Suppressor macrophage treated with lipopolysaccharide for 1 hour (primary cell): Measurements from ENCODE around the gene TCIRG1.
A peak's percentile ranks its signal among the peaks of the same experiment; 100 is the strongest.
"Not testable (repeated sequence)": the region's sequence is repeated elsewhere in the genome, so short reads cannot be mapped to it uniquely, and the experiment has no call there.

Experiments used
- DNase-seq, 3 donors: peaks; one replicate each; pipeline ENCODE4 v3.0.0-alpha.2; 2020 to 2022

TCIRG1 gene

DNA sequence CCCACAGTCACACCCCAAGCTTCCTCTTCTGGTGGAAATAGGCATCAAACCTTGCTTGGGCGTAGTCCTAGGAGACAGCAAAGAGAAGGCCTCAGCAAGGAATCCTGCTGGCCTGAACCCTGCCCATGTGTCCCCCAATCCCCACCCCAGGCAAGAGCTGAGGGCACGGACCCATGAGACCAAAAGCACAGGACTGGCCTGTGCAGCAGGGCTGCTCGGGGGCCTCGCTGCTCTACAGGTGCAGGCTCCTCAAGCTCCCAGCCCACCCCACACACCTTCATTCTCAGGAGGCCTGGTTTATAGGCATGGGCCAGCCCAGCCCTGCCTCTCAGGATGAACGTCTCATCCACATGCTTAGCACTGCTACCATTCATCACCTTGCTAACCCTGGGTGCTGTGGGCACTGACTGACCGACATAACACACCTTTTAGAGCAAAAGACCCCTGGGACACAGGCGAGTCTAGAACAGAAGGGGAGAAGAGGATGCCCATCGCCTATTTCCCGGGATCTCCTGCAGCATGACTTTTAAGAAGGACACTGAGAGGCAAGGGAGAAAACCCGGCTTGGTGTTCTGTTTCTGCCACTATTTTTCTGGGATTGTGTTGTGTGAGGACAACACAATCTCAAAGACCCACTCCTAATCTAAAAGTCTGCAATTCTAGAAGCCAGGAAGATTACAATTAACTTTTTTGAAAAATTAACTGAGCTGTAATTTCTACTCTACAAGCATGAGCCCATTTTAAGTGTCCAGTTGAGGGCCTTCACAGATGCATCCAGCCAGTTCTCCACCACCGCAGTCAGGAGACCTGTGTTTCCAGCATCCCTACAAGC is 15.4 kb downstream of the TCIRG1 start:
- DNase-seq = no peak

DNA sequence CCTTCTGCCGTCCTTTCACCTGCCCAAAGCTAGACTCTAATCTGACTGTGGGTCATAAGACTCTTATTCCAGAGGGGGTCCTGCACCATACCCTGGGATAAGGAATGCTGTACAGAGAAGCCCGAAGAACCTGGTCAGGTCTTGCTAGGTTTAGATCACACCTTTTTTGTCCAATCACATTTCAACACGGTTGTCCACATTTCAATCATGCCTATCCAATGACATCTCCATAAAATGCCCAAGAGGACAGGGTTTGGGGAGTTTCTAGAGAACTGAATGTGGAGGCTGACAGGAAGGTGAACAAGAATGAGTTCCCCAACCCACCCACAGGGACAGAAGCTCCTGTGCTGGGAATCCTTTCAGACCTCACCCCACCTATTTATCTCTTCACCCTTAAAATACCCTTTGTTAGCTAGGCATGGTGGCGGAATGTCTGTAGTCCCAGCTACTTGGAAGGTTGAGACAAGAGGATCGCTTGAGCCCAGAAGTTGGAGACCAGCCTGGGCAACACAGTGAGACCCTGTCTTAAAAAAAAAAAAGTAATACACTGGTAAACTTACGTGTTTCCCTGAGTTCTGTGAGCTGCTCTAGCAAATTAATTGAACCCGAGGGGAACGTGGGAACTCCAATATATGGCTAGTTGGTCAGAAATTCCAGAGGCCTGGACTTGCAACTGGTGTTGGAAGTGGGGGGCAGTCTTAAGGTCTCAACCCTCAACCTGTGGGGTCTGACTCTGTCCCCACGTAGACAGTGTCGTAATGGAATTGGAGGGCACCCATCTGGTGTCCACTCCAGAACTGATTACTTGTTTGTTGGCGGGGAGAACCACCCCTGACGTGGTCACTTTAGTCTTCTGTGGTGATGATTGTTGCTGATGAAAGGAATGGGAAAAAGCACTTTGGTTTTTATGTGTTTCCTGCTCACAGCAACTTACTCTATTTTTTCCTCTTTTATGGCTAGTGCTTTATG is 17.8 kb downstream of the TCIRG1 start:
- DNase-seq = no peak

DNA sequence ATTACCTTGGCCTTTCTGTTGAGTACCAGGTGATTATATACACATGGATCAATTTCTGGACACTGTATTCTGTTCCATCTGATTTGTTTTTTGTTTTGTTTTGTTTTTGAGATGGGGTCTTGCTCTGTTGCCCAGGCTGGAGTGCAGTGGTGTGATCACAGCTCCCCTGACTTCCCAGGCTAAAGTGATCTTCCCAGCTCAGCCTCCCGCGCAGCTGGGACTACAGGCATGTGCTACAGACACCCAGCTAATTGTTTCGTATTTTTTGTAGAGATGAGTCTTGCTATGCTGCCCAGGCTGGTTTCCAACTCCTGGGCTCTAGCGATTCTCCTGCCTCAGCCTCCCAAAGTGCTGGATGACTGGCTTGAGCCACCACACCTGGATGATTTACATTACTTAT is 19.0 kb downstream of the TCIRG1 start:
- no peak for DNase-seq

DNA sequence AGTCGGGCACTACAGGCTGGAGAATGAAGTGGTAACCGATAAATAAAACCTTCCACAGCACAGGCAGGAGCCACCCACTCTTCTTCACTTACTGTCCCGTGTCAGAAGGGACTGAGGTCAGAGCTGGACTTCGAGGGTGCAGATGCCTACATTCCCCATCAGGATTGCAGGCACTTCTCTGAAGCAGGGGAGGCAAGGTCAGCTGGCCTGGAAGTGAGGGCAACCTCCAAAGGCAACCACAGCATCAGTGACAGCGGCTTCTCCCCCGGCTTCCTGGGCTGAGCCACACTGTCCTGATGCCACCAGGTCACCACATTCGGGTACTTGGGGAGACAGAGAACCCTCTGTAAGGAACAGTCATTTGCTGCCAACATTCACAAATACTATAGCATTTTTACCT is 22.7 kb downstream of the TCIRG1 start:
- DNase-seq = peak in 1 of 3 donors; percentile 35

DNA sequence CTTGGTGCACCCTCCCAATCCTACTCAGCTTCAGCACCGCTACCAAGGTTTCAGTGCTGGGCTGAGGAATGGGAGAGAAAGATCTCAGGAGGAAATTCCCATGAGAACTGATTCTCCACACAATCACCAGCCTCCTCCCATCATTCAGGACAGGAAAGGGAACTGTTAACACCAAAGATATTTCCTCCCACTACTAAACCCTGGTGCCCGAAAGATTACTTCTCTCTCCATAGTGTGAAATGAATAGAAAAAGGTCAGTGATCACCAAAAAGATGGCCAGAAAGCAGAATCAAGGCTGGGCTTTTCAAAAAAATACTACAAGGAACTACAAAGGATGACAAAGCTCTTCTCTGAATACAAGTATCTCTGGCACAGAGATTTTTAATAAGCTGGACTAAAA is 26.1 kb downstream of the TCIRG1 start:
- peak; percentile 28 to 54 (median 36) for DNase-seq

DNA sequence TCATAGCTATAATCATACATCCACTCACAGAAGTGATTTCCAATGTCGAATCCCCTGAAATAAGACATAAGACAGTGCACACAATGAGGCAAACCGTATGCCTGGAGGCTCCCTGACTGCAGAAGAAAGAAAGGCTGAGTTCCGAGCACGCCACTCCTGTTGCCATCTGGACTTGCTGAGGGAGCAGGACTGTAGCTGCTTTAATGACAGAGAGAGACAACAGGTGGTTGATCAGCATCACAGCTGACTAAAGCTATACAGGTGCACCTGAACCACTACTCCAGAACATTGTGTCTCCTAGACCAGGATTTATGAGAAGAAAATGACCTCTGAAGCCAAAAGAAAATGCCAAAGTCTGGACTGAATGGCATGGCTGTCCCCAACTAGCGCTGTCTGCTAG is 27.0 kb downstream of the TCIRG1 start:
- DNase-seq = no peak

DNA sequence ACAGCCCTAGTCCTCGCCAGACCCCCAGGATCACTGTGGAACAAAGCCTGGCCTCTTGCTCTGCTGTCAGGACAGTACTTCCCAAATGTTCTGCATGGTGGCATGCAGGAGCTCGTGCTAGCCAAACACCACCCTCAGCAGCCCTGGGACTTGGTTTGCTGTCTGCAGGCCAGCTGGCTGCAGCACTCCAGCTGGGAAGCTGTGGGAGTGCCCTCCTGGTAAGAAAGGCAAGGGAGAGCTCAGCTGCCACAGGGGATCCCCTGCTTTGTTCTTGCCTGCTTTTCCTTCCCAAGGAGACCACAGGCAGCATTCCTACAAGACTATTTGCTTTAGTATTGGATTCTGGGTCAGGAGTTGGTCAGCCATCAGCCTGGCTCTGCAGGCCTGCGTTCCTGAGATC is 27.9 kb downstream of the TCIRG1 start:
- DNase-seq = no peak

DNA sequence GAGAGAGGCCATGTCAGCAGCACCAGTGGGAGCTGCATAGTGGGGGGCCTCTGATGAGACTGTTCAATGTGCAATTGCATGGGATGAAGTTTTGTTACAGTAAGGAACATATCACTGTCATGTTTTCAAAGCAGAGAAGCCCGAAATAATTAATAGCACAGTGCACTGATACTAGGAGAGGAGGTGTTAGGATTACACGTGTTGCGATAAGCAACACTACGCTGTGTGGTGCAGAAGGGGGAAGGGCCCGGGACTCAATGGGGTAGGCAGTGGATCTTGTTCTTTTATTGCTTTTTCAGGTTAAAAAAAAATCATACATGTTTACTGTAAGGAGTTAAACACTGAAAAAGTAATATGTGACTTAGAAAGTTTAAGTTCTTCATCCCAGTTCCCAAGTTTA is 29.2 kb downstream of the TCIRG1 start:
- no peak for DNase-seq

DNA sequence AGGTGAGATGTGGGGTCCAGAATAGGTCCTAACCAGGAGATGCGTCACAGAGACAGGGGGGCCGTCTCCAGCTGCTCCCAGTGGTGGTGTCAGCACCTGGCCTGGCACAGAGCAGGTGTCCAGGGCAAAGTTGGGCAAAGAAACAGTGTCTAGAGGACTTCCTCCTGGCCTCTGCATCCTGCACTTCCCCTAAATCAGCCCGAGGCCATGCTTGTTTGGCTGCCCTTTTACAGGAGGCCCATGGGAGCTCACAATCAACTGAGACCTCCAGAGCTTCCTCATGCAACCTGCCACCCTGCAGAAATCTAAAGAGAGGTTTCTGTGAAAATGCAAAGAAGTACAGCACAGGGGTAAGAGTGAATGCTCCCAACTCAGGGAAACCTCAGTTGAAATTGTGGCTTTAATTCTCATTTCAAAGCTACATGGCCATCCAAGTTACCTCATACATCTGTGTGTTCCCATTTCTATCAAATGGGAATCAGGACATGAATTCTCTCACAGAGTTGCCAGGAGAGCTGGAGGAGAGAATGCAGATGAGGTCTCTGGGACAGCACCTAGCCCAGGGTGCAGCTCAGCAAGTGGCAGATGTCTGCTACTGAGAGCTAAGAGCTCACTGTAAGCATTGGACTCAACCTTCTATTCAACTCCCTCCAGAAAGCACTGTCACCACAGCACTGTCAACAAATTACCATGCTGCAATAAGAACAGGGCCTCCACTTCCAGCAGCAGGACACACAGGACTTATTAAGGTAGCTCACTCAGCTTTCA is 32.6 kb downstream of the TCIRG1 start:
- no peak for DNase-seq

DNA sequence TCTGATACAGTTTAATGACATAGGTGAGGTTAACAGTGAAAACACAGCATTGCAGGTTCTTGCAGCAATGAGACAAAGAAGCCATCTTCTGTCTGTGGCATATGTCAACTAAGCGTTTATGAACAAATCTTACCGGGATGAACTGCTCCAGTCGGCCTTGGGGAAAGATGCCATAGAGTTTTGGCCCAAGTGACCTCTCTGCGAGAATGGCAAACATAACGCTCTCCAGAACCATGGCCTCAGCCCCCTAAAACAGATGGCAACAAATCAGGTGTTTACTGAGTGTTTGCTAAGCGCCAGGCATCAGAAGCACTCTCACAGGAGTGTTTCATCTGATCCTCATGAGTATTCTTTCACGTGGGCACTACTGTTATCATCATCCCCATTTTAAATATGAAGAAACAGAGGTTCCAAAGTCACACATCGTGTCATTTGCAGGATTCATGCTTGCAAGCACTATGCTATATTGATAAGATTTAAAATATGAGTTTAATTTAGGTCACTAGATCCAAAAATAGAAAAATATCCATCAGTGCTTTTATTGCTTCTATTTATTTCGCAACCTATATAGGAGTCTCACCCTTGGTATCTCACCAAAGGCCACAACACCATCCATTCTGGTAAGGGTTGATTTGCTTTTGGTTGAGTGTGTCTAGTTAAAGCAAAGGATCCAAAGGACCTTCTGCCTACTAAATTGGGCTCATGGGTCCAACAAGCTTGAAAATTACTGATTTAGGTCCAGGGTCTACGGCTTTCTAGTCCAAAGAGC is 35.9 kb downstream of the TCIRG1 start:
- DNase-seq = no peak

DNA sequence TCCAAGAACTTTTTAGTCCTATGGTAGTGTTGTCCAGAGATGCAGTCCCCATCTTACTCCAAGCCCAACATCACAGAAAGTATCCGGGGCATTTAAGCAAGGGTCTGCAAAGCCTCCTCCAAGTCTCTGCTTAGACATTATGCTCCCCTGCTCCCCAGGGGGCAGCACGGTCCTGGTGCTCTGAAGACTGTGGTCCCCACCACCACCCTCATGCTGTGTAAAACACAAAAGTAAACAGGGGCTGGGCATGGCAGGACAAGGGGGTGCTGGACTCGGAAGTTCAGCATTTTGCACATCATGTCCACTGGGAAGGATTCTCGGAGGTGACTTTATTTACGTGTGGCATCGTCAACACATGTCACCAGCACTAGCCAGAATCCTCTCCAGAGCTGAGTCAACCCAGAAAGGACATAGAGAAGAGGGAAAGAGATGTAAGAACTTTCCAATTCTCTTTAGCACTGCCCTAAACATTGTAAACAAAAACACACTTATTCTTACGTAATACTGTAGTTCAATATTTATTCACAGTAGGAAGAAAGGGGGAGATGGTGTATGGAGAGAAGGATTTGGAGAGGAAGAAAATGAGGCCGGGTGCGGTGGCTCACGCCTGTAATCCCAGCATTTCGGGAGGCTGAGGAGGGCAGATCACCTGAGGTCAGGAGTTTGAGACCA is 37.7 kb downstream of the TCIRG1 start:
- no peak for DNase-seq

DNA sequence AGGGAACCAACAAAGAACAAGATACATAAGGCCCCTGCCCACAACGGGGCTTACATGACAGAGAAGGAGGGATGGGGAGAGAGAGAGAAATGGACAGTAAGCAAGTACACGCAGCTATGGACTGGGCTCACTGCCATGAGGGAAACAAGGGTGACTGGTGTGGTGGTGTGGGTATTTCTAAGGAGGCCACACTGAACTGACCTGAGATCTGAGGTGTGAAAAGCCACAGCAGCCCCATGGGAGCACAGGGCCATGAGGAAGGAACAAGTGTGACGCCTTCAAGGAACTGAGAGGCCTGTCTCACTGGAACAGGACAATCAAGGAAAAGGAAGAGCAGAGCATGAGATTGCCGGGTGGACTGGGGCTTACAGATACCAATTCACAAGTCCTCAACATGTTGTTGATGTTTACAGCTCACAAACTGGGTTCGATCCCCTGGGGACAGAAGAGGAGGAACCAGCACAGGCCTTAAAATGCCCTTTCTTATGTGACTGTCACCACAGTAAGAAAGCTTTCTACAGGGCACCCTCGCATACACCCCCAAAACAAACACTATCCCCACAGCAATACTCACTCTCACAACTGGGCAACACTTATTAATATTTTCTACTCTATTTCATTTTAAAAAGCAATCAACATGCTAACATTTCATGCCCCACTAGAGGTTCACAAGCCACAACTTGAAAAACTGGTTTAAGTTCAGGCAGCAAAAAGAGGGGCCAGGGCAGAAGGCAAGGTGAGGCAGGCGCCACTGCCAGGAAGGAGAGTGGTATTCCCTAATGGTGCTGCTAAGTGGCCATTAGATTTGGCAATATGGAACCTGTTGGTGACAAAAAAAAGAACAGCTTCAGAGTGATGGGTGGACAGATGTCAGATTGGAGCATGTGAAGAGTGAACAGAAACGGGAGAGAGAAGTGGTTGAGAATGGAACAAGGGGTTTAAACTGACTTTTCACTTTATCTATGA is 39.1 kb downstream of the TCIRG1 start:
- no peak for DNase-seq

DNA sequence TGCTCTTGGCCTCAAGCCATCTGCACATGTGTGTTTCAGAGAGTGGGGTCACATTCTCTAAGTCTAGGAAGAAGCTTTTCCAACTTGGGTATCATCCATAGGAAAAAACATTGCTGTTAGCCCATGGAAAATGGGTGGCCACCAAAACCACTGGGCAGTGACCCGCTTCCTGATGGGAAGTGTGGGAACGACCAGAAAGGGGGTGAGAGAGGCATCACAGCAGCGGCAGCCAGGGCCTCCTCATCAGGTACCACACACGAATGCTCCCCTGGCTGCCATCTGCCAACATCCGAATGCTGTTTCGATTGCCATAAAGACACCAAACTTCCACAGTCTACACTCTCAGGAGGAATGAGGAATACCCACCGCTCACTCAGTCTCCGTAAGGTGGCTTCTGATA is 42.0 kb downstream of the TCIRG1 start:
- no peak for DNase-seq

DNA sequence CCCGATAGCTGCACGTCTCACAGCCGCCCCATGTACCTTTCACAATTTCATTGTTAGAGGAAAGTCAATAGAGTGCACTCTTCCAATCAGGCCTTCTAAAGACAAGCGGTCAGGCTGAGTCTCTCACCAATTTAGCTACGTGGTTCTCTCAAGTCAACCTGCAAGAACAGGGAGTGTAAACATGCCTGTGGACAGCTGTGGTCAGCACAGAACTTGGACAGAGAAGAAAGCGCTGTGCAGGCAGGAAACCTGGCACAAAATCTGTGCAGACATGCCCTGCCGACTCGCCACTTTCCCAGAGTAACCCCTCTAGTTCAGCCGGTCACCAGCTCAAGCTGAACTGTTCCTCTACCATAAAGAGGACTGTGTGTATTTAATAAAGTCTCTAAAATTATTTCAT is 42.9 kb downstream of the TCIRG1 start:
- no peak for DNase-seq

DNA sequence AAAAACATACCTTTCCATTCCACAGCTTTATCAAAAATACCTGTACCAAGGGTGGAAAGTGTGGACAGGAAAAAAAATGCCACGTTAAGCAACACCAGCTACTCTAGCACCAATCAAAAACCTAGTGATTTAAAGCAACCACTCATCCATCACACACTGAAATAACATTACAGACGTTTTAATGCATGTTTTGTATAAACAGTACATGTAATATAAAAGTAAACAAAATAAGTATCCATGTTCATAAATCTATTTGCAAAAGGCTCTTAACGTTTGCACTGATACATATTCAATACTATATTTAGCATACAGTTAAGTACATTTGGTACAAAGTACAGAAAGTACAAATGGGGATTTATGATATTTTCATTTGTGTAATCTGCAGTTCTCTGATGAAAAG is 43.7 kb downstream of the TCIRG1 start:
- no peak for DNase-seq

DNA sequence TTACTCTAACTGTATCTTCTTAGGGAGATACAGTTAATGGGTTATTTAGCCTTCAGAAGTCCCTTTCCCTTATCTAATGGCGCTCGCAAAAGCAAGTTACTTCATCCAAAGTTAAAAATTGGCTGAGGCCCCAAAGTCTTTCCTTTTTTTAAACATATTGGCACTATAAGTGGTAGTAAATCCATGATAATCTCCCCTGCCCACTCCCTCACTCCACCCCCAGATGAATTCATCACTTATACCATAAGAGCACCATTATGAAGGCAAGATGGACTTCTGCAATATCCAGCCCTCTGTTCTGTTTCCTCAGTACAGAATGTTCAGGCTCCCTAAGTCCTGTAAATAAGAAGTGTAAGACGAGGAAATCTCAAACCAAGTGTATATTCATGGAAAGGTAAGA is 44.7 kb downstream of the TCIRG1 start:
- no peak for DNase-seq

DNA sequence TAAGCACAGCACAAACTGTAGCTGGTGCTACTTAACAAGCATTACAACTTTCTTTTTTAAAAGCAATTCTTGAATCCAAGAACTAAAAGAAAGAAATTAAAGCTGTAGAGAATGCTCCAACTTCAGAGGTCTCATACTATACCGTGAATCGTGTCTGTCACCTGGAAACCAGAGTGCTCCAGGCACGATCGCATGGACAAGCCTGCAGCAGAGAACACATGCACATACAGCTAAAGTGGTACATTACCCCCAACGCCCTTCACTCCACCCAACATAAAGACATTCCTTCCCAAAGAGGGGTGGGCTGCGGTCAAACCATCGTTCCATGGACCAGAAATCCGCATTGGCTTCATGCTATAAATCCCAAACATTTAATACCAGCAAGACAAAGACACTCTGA is 50.9 kb downstream of the TCIRG1 start:
- no peak for DNase-seq

DNA sequence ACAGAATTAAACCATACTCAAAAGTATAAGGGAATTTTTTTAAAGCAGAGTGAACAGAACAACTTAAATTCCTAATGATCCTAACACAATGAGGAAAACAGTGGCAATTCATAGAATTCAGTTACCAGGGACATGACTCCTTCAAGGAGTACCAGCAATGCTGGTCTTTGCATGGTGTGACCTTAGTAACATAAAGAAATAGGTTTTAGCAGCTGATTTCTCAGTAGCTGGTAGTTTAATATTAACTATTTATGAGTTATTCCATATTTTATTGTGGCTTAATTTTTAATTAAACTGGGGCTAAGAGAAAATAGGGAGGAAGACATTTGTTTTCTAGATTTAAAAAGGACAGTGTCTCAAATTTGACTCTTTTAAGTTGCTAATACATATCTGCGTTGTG is 51.5 kb downstream of the TCIRG1 start:
- DNase-seq = no peak

DNA sequence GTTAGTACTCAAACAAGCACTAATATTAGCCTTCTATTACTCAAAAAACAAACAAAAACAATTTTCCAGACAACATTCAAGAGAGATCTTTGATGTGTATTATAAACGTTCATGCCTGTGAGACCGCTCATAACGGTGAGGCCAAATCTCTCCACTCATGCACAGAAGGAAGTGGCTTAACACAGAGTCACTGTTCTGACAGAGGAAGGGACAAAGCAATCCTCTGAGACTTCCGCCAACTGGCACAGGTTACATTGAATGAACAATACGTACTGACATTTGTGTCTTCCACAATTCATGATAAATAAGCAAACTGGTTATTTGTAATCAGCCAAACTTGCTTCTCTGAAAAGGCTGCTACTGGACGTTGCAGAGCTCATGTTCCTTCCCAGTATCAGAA is 51.9 kb downstream of the TCIRG1 start:
- peak; percentile 40 to 59 (median 47) for DNase-seq

DNA sequence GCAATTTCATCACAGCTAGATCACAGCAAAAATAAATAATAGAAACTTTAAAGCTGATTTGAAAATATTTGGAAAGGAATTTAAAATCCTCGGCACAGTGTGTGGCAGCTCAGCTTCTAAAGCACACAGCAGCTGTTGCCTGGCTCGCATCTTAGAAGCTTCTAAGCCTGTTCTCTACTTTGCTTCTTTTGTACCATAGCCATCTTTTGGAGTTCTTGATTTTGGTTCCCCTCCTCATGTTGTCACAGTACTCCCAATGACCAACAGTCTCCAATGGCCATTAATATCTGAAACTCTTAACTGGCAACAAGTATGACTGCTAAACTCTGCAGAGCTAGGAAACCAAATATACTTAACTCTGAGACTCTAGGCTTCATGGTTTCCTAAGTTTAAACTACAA is 53.6 kb downstream of the TCIRG1 start:
- DNase-seq = no peak

DNA sequence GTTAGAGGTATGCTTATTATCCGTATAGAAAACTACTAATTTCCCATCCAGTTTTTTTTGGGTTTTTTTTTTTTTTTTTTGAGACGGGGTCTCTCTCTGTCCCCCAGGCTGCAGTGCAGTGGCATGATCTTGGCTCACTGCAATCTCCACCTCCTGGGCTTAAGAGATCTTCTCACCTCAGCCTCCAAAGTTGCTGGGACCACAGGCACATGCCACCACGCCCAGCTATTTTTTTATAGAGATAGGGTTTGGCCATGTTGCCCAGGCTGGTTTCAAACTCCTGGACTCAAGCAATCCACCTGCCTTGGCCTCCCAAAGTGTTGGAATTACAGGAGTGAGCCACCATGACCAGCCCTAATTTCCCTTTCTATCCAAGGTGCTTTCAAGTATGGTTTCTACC is 54.1 kb downstream of the TCIRG1 start:
- not testable (repeated sequence) for DNase-seq
